HG03066 (cell line): Measurements from ENCODE around the gene SCAMP5.

Experiments
- ATAC-seq: cut with Tn5 transposase; IDR thresholded peaks from one replicate; pipeline ENCODE4 v1.9.1; 2021; ENCODE audit warnings: low read depth; ENCODE audit not compliant: unreplicated experiment

Gene SCAMP5

DNA sequence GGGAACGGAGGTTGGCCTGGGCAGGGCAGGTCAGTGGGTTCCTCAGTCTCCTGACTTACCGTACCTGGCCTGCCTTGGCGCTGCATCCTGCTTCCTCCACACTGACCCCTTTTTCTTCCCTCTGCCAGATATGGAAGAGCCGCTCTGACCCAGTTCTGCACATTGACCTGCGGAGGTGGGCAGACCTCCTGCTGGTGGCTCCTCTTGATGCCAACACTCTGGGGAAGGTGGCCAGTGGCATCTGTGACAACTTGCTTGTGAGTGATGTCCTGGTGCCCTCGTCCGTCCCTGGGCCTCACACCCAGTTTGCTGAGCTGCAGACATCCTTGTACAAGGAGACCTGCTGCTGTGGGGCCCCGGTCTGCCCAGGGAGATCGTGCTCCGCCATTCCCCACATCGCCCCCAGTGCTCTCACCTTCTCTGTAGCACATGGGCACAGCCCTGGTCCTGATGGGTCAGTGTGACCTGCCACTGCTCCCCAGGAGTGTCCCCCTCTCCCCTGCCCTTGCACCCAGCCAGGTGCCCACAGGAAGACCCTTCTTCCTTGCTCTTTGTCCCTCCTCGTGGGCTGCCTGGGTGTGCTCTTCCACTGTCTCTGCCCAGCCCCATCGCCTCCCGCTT lies 49.0 kb downstream of the SCAMP5 start:
- no peak for ATAC-seq

DNA sequence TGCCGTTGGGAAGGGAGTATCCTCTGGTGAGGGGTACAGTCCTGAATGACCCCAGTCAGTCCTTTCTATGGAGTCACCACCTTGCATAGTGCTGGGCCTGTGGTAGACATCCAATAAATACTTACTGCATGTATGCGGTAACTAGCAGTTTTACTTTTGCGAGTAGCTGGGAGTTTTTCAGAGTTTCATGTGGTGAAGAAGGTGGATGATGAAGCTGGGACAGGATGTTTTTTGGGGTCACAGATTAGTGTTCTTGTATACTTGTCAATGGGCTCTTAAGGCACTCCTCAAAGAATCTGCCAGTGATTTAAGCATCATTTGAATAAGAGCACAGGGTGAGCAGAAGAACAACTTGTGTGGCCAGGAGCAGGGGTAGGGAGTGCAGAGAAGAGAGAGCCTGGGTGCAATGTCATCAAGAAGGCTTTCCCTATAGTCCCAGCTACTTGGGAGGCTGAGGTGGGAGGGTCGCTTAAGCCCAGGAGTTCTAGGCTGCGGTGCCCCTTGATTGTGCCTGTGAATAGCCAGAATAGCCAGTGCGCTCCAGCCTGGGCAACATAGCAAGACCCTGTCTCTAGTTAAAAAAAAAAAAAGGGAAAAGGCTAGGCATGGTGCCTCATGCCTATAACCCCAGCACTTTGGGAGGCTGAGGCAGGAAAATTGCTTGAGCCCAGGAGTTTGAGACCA lies 50.1 kb downstream of the SCAMP5 start:
- no peak for ATAC-seq

DNA sequence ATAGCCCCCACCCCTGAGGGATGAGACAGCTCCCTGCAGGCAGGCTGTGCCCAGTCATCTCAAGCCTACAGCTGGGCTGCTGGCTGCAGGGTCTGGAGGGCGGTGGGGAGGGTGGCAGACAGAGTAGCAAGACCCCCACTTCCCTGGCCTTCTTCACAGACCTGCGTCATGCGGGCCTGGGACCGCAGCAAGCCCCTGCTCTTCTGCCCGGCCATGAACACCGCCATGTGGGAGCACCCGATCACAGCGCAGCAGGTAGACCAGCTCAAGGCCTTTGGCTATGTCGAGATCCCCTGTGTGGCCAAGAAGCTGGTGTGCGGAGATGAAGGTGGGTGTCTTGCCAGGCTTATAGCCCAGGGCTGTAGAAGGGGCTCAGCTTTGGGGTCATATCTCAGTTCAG lies 53.0 kb downstream of the SCAMP5 start:
- no peak for ATAC-seq

DNA sequence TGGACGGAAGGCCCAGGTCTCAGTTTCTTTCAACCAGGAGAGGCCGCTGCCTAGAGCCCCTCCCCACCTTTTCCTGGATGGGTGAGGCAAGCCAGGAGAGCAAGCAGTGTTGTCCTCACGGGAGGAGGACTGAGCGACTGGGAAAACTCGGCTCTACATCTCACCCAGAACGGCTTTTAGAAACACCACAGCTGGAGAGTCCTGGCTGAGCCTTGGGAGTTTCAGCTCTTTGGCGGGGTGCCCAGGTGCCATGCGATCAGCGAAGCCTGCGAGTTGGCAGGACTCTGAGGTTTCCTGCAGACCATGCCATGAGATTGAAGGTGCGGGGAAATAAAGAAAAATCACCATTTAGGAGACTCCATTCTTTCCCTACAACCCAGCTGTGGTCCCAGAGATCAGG lies 54.0 kb downstream of the SCAMP5 start:
- ATAC-seq, result no peak

DNA sequence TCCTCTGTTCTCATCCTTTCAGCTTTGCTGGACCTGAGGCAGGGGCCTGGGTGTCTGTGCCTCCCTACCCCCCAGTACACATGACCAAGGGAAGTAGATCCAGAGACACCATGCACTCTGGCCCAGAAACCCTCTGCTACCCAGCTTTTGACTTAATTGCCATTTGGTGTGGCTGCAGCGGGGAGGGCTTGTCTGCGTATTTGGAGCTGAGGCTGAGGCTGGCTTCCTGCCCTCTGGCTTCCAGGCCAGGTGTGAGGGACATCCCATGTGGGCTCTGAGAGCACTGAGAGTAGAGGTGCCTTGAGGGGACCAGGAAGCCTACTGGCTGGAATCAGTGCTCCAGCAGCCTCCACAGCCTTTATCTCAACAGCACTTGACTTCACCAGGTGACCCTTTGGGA lies 54.9 kb downstream of the SCAMP5 start:
- no peak for ATAC-seq

DNA sequence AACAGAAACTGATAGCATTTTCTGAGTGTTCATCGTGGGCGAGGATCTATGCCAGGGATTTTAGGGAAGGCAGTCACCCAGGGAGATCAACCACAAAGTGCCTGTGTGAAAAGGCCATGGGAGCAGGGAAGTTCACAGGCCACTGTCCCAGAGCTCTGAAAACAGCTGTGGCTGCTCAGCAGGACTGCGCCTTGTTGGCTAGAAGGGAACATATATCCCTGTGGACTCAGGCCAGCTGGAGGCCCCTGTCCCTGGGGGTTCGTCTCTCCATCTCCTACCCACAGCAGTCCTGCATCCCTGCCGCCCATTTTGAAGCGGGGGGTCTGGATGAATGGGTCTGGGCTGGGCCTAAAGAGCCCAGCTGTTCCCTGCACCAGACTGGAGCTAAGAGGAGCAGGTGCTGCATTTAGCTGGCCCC lies 55.8 kb downstream of the SCAMP5 start:
- no peak for ATAC-seq

DNA sequence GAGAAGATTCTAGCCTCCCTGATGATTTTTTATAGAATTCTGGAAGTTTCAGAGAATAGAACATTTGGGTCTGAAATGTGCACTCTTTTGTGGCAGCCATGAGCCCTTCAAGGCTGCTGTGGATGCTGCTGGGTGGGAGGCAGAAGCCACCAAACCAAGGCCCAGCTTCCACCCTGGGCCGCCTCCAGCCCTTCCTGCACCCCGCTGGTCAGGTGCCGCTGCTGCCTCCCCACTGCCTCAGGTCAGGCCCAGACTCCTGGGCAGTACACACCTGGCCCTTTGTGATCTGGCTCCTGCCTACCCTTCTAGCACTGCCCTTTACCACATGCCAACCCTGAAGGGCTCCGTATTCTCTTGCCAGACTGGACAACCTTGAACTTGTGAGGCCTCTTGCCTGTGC lies 56.3 kb downstream of the SCAMP5 start:
- ATAC-seq, result no peak

DNA sequence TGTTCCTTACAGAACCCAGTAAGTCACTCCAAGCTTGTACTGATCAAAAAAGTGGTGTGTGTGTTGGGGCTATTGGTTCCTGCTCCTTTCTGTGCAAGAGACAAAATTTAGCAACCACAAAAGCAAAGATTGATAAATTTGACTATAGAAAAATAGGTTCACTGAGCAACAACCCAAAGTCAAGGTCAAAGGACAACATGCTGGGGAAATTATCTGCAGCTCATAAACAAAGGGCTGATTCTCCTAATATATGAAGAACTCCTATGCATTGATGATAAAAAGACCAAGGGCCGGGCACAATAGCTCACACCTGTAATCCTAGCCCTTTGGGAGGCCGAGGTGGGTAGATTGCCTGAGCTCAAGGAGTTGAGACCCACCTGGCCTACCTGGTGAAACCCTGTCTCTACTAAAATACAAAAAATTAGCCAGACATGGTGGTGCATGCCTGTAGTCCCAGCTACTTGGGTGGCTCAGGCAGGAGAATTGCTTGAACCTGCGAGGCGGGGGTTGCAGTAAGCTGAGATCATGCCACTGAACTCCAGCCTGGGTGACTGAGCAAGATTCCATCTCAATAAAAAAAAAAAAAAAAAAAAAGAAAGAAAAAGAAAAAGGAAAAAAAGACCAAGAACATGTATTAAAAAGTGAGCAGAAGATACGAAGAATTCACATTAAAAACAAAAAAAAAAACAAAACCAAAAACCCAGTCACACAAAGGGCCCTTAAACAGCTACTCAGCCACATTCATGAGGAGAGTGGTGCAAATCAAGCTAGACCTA lies 57.8 kb downstream of the SCAMP5 start:
- ATAC-seq, result no peak

DNA sequence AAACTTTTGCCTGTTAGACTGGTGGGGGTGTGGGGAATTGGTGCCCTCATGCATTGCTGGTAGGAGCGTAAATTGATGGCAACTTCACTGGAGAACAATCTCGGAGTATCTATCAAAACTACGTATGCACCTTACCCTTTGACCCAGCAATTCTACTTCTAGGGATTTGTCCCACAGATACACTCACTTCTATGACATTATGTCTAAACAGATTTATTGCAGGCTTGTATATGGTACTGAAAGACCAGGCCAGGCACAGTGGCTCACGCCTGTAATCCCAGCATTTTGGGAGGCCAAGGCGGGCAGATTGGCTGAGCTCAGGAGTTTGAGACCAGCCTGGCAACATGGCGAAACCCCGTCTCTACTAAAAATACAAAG lies 58.4 kb downstream of the SCAMP5 start:
- no peak for ATAC-seq

DNA sequence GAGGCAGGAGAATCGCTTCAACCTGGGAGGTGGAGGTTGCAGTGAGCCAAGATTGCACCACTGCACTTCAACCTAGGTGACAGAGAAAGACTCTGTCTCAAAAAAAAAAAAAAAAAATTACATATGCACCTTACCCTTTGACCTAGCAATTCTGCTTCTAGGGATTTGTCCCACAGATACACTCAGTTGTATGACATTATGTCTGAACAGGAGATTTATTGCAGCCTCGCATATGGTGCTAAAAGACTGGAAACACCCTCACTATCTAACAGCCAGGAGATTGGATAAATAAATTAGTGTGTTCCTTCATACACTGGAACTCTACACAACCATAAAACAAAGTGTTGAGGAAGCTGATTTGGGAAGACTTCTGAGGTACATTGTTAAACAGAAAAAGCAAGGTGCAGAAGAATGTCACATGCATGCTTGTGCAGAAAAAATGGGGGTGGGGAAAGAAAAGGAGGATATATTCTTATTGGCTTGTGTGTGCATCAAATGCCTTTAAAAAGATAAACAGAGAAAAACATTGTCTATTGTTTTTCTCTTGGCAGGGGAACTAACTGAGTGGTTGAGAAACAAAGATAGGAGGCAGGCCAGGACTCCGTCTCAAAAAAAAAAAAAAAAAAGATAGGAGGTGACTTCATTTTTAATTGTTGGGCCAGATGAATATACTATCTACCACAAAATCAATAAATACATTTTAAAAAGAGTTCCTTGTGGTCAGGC lies 59.0 kb downstream of the SCAMP5 start:
- no peak for ATAC-seq

DNA sequence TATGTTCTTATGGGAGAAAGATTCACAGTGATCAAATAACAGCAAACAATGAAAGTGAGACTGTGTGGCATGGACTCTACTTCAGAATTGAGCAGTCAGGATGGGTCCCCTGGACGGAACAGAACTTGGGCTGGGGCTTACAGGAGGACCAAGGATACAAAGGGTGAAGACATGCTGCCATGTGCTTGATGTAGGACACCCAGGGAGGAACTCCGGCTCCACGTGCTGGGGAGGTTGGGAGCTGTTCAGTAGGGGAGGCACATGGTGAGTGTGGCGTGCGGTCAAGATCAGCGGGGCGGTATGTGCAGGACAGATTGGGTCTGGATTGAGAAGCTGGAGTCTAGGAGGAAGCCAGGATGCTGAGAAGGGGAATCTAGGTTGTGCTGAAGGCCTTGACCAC lies 60.7 kb downstream of the SCAMP5 start:
- ATAC-seq, result no peak

DNA sequence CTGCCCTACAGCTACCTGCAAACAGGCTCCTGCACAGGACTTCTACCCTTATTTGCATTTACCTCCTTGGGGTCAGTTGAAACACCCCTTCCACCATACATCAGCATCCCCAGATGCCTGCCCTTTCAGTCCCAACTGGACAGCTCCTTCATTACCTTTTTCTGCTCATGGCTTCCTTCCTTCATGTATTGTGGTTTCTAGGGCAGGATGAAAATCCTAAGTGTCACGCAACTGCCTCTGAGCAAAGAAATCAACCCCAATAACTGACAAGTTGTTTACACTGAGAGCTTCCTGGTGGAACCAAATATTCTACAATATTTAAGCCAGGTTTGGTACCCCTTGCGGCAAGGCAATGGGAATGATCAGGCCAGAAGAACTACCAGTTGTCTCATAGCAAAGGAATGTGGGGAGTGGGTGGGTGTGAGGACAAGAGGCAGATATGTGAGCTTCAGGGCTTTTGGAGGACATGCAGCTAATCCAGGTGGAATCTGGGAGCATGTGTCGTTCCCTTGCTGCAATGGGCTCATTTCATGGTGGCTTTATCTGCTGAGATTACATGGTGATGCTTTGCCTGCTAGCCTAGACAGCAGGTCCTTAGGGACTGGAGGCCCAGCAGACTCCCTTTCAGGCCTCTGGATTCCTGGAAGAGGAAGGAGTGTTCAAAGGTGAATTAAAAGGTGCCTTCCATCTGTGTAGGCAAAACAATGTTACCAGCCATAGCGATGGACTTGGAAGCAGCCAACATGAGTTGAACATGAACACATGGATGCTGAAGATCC lies 63.0 kb downstream of the SCAMP5 start:
- ATAC-seq, result no peak

DNA sequence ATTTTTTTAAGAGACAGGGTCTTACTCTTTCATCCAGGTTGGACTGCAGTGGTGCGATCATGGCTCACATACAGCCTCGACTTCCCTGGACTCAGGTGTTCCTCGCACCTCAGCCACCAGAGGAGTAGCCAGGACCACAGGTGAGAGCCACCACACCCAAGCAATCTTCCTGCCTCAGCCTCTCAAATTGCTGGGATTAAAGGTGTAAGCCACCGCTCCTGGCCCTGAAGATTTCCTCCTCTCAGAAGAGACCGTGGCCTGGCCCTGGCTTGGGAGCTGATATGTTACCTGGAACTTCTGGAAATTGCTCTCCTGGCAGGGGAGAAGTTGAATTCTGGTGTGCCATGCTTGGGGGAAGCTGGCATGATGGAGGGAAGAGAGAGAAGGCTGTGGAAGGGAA lies 64.2 kb downstream of the SCAMP5 start:
- no peak for ATAC-seq

DNA sequence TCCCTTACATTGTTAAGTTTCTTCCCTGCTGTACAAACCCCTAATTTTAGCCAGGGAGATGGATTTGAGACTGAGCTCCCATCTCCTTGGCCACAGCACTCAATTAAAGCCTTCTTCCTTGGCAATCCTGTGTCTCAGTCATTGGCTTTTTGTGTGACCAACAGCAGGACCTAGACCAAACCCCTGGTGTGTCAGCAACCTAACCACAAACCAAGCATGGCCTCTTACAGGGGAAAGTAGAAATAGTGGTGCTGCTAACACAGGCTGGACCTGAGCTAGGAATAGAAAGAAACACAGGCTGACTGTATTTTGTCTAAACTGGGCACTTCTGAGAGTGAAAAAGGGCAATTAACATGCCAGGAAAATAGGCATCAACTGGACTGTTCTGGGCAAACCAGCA lies 65.9 kb downstream of the SCAMP5 start:
- ATAC-seq, result no peak

DNA sequence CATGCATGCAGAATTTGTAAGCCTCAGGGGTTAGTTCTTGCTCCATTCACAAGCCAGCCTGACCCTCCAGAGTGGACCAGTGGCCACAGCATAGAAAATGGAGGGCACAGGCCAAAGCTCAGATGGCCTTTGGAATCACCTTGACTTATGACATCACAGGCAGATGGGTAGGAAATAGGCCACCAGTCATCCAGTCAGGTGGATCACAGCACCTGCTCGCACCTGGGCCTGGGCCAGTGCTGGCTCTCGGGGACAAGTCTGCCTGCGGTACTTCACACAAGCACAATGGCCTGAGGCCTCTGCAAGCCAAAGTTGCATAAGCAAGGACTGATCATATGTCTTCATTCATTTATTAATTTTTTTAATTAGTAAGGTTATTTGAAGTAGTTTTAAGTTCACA lies 67.3 kb downstream of the SCAMP5 start:
- ATAC-seq, result no peak

DNA sequence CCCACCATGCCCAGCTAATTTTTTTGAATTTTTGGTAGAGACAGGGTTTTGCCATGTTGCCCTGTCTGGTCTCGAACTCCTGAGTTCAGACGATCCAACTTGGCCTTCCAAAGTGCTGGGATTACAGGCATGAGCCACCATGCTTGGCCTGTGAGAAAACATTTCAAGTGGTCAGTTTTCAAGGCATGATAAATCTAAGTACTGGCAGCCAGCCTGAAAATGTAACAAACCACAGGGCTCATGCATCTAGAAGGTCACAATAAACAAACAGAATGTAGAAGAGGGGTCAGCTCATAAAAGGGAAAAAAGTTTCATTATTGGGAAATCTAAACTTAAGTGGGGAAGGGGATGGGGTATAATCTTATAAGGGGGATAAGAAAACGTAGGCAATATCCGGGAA lies 68.0 kb downstream of the SCAMP5 start:
- ATAC-seq, result no peak

DNA sequence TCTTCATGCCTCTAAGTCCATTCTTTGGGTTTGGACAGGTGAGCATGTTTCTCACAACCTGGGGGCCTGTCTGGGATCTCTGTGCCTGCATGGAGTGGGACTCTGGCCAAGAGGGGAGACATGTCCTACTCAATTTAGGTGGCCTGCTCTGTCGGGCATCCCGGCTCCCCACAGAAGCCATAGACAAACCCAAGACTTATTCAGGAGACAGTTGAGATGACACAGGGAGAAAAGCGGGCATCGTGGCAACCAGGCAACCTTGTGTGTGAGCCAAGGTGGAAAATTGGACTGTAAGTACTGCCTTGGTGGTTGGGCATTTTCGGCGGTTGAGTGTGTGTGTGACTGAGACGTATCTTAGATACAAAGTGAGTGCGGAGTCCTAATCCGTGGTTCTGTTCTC lies 68.5 kb downstream of the SCAMP5 start:
- no peak for ATAC-seq

DNA sequence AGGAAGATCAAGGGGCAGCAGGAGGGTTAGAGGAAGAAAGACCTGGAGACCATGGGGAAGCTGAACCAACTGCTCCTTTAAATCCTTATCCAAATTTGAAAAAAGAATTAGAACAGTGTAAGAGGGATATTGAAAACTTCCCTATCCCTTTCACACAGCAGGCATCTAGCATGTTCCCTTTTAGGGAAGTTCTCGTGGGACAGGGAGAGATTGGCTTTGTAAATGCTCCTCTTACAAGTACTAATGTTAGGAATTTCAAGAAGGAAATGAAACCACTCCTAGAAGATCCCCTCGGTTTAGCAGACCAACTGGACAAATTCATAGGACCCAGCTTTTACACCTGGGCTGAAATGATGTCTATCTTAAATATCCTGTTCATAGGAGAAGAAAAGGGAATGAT lies 69.5 kb downstream of the SCAMP5 start:
- ATAC-seq, result no peak

DNA sequence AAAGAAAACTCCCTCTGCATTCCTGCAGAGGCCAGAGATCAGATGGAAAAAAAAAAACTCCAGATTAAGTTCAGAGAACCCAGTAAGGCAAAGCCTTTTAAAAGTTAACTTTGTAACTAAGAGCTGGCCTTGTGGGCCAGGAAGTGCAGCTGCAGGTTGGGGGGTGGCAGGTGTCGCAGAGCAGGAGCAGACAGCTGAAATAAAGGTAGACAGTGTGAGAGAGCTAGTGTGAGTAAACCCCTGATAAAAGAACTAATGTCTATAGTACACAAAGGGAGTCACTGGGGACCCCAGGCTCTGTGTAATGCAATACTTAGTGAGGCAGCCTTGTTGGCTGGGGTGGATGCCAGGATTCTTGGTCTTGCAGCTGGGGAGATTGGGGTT lies 70.1 kb downstream of the SCAMP5 start:
- ATAC-seq, result no peak

DNA sequence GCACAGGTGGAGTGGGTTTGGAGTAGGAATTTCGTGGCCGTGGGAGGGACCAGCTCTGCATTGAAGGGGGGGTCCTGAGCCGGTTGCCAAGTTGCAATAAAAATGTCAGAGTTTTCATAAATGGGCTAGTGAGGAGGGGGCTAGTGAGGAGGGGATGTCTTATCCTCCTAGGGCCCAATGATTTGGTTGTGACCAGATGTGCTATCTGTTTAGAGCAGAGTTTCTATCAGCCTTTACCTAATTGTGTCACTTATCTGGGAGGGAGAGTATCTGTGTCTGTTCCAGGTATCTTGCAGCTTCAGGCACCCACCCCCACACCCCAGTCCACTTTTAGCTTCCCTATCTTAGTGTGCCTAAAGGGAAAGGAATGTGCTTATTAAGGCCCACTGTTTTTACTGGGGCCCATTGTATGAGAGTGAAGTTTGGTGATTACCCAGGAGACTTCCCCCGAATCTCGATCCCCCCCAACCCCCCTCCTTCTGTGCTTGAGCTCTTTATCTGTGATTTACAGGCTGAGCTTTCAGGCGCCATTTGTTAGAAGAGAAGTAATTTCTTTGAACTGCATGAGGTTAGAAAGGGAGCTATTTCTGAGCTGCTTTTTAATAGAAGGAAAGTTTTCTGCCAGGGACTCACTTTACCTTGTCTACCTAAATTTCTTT lies 70.6 kb downstream of the SCAMP5 start:
- ATAC-seq, result no peak
